Measurements from ENCODE around the gene FOXF1.

The FOXF1 gene

GRCh38 chr16:86492267-86492960 lies 17.9 kb upstream of the FOXF1 start:
- H2AFZ ChIP-seq (ENCODE audit: low read depth, low read length) = no peak overlapping the region
- H4K20me1 ChIP-seq (ENCODE audit: insufficient read depth, low read length) = no peaks in the 10 kb centered on the region
- peaks cover 11% of the 10 kb centered on the region for H3K27me3 ChIP-seq (ENCODE audit: insufficient read depth, low read length, poor library complexity)
- ATAC-seq (ENCODE audit: insufficient read depth, low read depth) = no peak
- no peaks in the 10 kb centered on the region for H3K9me3 ChIP-seq (ENCODE audit: insufficient read depth, low read length, severe bottlenecking)
- H3K4me2 ChIP-seq (ENCODE audit: insufficient read depth, low read length) = no peak overlapping the region
- no peaks in the 10 kb centered on the region for H3K79me2 ChIP-seq (ENCODE audit: insufficient read depth, low read length)
- H3K36me3 ChIP-seq (ENCODE audit: insufficient read depth, low read length) = no peaks in the 10 kb centered on the region
- no peaks in the 10 kb centered on the region for H3K4me1 ChIP-seq (ENCODE audit: insufficient read depth, low read length)
- DNase-seq = no peak
- H3K27ac ChIP-seq (ENCODE audit: low read length) = no peak overlapping the region
- H3K4me3 ChIP-seq (ENCODE audit: low read depth in 1 of 2, low read length in 2 of 2) = no peak overlapping the region
- no peak for TF ChIP-seq EZH2 (IDR thresholded peaks at IDR 0.05; ENCODE audit: borderline replicate concordance, low read depth, low read length, severe bottlenecking)
- no peak for TF ChIP-seq CTCF (IDR thresholded peaks at IDR 0.05; ENCODE audit: borderline replicate concordance, extremely low read depth, low read length, poor library complexity, severe bottlenecking)
- H3K9ac ChIP-seq (ENCODE audit: low read depth, low read length) = no peak overlapping the region

- no peak for TF ChIP-seq CTCF (IDR thresholded peaks at IDR 0.05; ENCODE audit: borderline replicate concordance, extremely low read depth, low read length, poor library complexity, severe bottlenecking)
- TF ChIP-seq EZH2 (IDR thresholded peaks at IDR 0.05; ENCODE audit: borderline replicate concordance, low read depth, low read length, severe bottlenecking) = no peak
Observed at GRCh38 chr16:86492961-86493629, 17.2 kb upstream of the FOXF1 start.

GRCh38 chr16:86494039-86494564 lies 16.2 kb upstream of the FOXF1 start:
- no peaks in the 10 kb centered on the region for H3K4me1 ChIP-seq (ENCODE audit: insufficient read depth, low read length)
- peaks cover 12% of the 10 kb centered on the region for H3K27me3 ChIP-seq (ENCODE audit: insufficient read depth, low read length, poor library complexity)
- H3K4me2 ChIP-seq (ENCODE audit: insufficient read depth, low read length) = no peak overlapping the region
- no peaks in the 10 kb centered on the region for H4K20me1 ChIP-seq (ENCODE audit: insufficient read depth, low read length)
- no peak overlapping the region for H3K9ac ChIP-seq (ENCODE audit: low read depth, low read length)
- ATAC-seq (ENCODE audit: insufficient read depth, low read depth) (no peak), DNase-seq (no peak)
- H2AFZ ChIP-seq (ENCODE audit: low read depth, low read length) = no peak overlapping the region
- no peaks in the 10 kb centered on the region for H3K36me3 ChIP-seq (ENCODE audit: insufficient read depth, low read length)
- no peak overlapping the region for H3K27ac ChIP-seq (ENCODE audit: low read length)
- H3K79me2 ChIP-seq (ENCODE audit: insufficient read depth, low read length) = no peaks in the 10 kb centered on the region
- H3K9me3 ChIP-seq (ENCODE audit: insufficient read depth, low read length, severe bottlenecking) = no peaks in the 10 kb centered on the region
- TF ChIP-seq CTCF (IDR thresholded peaks at IDR 0.05; ENCODE audit: borderline replicate concordance, extremely low read depth, low read length, poor library complexity, severe bottlenecking) = no peak
- TF ChIP-seq EZH2 (IDR thresholded peaks at IDR 0.05; ENCODE audit: borderline replicate concordance, low read depth, low read length, severe bottlenecking) = no peak
- H3K4me3 ChIP-seq (ENCODE audit: low read depth in 1 of 2, low read length in 2 of 2) = no peak overlapping the region

More at GRCh38 chr16:86492961-86493629, 17.2 kb upstream of the FOXF1 start:
- H3K27ac ChIP-seq (ENCODE audit: low read length) = no peak overlapping the region
- H2AFZ ChIP-seq (ENCODE audit: low read depth, low read length) = no peak overlapping the region
- ATAC-seq (ENCODE audit: insufficient read depth, low read depth) = no peak
- DNase-seq = no peak
- no peaks in the 10 kb centered on the region for H3K79me2 ChIP-seq (ENCODE audit: insufficient read depth, low read length)
- no peak overlapping the region for H3K9ac ChIP-seq (ENCODE audit: low read depth, low read length)
- H3K27me3 ChIP-seq (ENCODE audit: insufficient read depth, low read length, poor library complexity) = peaks cover 11% of the 10 kb centered on the region
- H3K4me3 ChIP-seq (ENCODE audit: low read depth in 1 of 2, low read length in 2 of 2) = no peak overlapping the region
- no peak overlapping the region for H3K4me2 ChIP-seq (ENCODE audit: insufficient read depth, low read length)
- H3K36me3 ChIP-seq (ENCODE audit: insufficient read depth, low read length) = no peaks in the 10 kb centered on the region
- no peaks in the 10 kb centered on the region for H3K9me3 ChIP-seq (ENCODE audit: insufficient read depth, low read length, severe bottlenecking)
- no peaks in the 10 kb centered on the region for H4K20me1 ChIP-seq (ENCODE audit: insufficient read depth, low read length)
- H3K4me1 ChIP-seq (ENCODE audit: insufficient read depth, low read length) = no peaks in the 10 kb centered on the region
